ENCODE measurements around the gene POU2F3.

Gene POU2F3

DNA sequence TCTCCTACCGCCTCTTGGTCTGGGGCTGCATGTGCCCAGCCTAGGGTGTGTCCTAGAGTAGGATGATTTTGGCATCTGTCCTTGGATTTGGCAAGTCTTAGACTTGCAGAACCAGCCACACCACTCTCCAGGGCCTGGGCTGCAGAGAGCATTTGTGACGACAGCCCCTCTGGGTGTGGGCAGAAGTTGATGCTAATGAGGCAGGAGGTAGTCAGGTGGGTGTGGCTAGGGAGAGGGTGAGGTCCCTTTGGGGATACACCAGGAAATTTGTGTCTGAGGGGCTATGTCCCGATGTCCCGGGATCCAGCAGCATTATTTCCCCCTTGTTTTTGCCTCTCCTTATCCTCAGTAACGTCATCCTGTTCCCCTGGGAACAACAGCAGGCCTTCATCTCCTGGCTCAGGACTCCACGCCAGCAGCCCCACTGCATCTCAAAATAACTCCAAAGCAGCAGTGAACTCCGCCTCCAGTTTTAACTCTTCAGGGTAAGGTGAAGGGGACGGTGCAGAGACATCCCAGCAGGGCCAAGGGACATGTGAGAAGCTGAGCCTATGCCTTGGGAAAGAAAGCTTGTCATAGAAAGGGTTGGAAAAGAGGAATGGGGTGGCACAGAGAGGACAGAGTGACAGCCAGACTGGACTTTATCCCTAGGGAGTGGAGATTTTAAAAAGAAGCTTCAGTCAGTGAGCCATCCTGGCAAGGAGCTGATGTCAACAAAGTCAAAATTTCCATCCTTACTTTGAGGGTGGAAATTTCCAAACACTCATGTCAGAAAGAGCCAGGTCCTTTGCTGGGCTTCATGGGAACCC lies 77.1 kb downstream of the POU2F3 start:
- no peak for DNase-seq (ENCODE audit: low spot score)
- no peak for FAIRE-seq

DNA sequence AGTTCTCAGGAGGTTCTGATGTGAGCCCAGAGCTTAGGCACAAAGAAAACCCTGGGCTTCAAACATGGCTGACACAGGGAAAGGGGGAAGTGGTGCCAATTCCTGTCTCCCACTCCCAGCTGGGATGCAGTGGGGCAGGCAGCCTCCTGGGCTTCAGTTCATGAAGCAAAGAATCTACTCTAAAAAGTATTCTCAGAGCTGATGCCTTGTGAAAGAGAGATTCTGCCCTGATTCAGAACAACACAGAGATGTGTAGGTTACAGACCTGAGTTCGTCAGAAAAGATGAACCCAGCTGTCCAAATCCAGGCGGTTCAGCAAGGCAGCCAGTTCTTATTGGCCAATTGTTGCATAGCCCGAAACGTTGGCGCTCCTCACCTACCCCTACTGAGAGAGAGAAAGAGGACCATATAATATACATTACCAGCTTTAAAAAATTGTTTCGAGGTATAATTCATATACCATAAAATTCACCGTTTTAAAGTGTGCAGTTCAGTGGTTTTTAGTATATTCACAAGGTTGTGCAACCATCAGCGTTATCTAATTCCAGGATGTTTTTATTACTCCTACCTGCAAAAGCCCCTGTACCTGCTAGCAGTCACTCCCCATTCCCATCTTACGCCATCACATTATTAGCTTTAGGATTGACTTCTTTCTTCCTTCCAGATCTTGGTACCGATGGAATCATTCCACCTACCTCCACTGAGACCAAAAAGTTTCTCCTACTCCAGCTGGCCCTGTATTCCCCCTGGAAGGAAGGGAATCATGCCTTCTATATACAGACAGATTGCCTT lies 77.9 kb downstream of the POU2F3 start:
- DNase-seq (ENCODE audit: low spot score) = no peak
- no peak for FAIRE-seq

DNA sequence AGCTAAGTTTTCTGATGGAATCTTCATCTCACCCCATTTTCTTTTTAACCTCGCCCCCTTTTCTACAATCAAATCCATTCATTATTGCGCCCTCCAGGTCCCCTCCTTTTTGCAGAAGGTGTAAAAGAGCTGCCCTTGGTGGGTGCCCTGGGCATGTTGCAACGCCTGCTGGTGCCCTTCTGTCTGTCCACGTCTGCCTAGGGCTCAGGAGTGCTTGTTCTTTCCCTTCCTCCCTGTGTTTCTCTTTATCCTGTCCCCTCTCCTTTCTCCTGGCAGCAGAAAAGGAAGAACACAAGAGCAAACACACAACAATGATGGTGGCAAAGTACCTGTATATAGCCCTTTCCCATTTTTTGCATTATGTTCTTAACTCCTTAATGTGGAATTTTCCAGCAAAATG lies 79.0 kb downstream of the POU2F3 start:
- FAIRE-seq (no peak), DNase-seq (ENCODE audit: low spot score) (no peak)

DNA sequence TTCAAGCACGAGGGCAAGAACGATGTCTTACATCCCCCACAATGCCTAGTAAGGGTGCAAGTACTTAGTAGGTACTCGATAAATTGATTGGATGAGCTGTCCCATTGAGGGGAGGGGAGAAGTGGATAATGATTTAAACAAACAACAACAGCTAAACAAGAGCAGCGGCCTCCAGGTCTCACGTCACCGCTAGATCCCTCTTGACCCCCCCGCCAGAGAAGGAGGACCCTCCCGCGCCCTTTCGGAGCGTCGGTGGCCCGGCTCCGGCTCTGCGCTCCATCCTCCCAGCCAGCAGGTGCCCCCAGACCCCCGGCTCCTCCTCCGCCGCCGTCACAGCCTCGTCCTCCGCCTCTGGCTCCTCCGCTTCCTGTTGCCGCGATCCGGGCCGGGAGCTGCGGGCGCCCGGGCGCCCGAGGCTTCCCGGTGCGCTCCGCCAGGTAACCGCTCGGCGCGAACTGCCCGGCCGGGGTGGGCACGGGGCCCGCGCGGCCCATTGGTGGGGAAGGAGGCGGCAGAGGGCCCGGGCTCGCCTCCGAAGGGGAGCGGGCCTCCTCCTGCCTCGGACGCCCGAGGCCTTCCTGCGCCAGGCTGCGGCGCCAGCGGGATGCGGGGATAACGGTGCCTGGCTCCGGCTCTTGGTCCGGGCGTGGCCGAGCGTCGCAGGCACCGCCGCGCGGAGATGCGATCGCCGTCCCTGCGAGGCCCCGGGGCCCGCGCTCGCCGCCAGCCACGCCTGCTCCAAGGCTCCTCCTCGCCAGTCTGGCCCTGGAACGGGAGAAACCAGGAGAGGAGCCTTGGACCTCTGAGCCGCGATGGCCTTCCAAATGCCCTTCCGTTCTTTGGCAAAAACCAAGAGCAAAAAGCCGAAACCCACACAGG lies 85.2 kb downstream of the POU2F3 start, which contains the start of gene TLCD5:
Gene TLCD5 (plus strand): TSS at position 368 of the 879 bp plus-strand sequence. CDS start 2,143 bp downstream, outside the sequence.
- peak; percentile 80 for DNase-seq (ENCODE audit: low spot score)

DNA sequence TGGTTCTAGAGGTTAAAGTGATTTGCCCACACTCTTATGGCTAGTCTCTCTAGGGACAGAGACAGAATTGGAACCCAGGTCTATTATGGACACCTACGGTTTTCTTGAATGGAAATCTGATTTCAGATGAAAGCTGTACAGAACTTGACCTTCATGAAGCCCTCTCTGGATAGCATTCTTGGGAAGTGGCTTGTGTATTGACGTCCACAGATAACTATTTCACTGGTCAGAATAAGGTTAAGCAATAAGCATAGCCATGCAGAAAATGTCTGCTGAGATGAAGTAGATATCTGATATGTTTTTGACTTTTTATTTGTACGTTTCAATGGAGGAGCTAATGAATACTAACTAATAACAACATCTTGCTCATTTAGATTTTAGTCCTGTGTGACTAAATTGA lies 86.3 kb downstream of the POU2F3 start:
- DNase-seq (ENCODE audit: low spot score) (no peak), FAIRE-seq (no peak)

More for the DNA sequence above, 85.2 kb downstream of the POU2F3 start, which contains the start of gene TLCD5:
- FAIRE-seq = no peak

DNA sequence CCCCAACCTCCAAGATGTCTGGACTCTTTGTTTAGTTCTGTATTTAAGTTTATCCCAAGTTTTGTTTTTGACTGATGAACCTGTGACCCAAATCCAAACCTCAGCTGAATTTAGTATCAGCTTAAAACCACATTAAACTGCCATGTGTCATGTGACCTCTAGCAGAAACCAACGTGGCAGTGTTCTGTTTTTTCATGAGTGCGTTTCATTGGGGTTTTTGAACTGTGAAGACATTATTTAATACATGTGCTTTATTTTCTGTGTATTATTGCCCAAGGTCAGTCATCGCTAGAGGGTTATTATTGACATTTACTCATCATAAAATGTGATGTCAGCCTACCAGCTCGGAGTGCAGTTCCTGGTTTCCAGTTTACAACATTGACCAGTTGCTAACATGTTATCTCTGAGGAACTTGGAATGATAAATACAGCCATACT lies 86.9 kb downstream of the POU2F3 start:
- DNase-seq (ENCODE audit: low spot score) (no peak), FAIRE-seq (no peak)

DNA sequence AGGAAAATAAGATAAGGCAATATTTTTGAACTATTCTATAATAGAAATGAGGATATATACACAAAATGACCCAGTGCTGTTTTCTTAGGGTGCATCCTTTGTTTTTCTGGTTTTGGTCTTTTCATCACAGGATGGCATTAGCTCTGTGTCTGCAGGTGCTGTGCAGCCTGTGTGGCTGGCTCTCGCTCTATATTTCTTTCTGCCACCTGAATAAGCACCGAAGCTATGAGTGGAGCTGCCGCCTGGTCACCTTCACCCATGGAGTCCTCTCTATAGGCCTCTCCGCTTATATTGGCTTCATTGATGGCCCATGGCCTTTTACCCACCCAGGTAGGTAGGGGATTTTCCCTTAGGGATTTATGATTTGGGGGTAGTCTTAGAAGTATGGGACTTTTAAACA lies 87.4 kb downstream of the POU2F3 start:
- no peak for DNase-seq (ENCODE audit: low spot score)
- no peak for FAIRE-seq

DNA sequence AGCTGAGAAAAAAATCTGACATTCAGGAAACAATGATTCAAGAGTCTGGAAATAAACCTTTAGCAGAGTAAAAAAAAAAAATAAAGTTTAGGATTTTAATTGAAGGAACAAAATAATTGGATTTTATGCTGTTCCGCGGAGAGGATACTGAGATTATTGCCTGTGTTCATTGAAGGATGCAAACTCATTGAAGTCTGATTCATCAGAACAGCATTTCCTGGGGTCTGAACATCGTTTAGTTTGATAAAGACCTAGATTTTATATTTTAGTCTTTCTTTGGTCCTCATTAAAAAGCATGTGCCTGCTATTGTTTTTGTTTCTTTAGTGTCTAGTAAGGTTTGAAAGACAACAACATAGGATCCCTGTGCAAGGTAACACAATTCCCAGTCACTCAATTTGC lies 89.6 kb downstream of the POU2F3 start:
- no peak for DNase-seq (ENCODE audit: low spot score)
- FAIRE-seq = no peak

DNA sequence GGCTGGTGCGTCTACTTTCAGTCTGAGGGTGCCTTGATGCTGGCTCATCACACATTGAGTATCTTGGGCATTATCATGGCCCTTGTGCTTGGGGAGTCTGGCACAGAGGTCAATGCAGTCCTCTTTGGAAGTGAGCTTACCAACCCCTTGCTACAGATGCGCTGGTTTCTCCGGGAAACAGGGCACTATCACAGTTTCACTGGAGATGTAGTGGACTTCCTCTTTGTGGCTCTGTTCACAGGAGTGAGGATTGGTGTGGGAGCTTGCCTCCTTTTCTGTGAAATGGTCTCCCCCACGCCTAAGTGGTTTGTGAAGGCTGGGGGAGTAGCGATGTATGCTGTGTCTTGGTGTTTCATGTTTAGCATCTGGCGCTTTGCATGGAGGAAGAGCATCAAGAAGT lies 90.1 kb downstream of the POU2F3 start:
- no peak for FAIRE-seq
- no peak for DNase-seq (ENCODE audit: low spot score)

DNA sequence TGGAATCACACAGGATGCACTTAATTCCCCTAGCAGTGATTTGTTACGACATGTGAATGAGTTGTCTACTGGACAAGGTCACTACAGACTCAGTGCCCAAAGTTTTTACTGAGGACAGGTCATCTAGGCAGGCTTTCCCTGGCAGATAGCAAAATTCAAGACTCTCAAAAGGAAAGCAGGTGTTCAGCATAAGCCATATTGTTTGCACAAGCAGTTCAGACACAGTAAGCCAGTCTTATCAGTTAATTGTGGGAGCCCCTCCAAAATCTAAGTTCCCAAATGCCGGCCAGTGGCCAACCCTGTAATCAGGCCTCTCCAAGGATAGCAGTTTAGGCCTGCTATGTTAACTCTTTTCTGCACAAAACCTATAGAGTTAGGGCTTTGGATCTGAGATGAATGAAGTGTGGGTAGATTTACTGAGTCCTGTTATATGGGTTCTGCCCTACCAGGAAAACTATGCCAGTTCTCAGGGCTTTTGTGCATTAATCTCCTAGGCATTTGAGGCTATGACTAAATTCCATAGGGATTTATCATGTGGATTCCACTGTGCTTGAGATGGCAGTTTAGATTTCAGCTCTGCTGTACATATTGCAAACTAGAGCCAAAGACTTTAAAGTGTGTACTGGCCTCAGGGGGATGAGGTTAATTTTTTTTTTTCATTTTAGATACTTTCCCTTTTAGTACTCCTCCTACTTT lies 91.5 kb downstream of the POU2F3 start:
- FAIRE-seq (no peak), DNase-seq (ENCODE audit: low spot score) (peak; percentile 45)

DNA sequence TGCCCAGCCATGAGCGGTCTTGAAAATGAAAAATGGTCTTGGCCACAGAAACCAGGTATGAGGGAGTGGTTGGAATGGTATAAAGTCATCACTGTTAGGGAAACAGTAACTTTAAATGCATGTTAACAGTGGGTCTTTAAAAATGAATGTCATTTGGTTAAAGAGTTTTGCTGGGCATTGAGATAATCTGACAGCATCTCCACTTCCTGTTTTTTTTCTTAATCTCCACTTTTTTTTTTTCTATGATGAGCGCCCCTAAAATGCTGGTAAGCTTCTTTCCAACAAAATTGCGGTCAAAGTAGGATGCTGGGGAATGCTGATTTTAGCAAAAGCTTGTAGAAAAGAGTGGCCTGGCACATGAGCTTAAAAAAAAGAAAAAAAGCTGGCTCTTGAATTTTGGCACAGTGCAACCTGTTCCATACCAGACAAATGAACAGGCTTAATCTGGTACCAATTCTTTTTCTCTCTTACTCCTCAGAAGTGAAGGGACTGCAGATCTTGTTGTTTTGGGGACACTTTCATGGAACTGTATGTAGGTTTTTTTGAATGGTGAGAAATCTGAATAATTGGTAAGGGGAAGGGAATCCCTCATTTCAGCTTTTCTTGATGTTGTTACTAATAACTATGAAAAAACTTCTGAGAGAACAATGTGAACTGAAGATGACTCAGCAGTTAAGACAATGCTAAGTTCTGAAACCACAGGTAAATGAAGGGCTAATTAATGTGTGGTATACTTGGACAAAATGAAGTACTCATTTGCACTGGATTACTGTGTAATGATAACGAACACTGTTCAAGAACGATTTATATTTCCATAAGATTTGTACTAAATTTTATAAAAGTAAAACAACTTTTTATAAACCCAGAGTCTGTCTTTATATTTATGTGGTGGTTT lies 93.1 kb downstream of the POU2F3 start:
- DNase-seq (ENCODE audit: low spot score) (no peak), FAIRE-seq (no peak)

DNA sequence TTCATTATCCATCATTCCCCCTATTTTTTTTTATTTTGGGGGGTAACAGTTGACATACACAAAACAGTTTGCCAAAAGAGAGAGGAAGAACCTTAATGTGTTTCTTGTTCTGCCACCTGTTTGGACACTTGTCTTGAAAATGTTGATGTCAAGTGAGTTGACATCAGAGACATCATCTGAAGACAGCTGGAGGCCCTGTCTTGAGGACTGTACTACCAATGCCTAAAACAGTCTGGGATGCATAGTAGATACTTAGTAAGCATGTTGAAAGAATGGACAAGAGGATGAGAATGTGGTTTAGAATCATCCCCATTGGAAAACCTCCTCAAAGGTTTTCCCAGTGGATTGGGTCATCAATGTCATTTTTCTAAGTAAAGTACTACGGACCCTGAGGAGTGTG lies 93.9 kb downstream of the POU2F3 start:
- no peak for FAIRE-seq

DNA sequence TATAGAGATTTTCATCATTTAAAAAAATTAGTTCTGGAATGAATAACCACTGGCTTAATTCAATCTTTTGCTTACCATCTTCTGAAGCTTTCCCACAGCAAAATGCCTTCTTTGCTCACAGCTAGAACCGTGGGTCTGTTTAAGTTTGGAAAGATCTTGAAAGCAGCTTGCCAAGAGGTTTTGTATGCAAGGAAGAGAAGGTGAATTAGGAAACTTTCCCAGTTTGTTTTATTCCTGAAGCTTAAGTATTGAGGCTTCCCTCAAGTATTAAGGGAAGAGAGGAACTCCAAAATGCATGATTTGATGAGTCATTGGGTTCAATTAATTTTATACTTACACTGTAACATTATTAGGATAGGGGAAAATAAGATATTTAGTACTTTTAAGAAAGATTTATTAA lies 94.4 kb downstream of the POU2F3 start:
- FAIRE-seq (no peak), DNase-seq (ENCODE audit: low spot score) (no peak)

More for the DNA sequence above, 93.9 kb downstream of the POU2F3 start:
- no peak for DNase-seq (ENCODE audit: low spot score)

DNA sequence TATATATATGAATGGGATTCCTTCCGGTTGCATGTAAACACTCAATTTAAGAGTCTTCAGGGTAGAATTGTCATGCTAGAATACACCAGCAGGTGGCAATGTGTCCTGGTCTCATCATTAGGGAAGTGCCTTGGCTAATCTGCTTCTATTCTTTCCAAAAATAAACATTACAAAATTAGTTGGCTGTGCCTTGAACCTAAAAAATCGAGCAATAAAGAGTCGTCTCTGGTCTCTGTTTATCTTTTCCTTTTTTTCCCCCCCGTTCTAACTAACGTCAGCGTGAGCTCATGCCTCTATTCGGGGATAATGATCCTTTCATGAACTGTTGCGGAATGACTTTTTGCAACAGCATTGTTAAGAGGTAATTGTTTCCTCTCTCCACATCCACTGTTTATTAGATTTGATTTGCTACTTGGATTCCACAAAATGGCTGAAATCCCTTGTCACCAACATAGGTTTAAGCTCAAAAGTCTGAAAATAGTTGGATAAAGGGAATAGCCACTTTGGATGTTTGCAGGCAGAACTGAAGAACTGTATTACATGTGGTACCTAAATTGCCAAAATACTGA lies 95.0 kb downstream of the POU2F3 start:
- no peak for FAIRE-seq
- no peak for DNase-seq (ENCODE audit: low spot score)

DNA sequence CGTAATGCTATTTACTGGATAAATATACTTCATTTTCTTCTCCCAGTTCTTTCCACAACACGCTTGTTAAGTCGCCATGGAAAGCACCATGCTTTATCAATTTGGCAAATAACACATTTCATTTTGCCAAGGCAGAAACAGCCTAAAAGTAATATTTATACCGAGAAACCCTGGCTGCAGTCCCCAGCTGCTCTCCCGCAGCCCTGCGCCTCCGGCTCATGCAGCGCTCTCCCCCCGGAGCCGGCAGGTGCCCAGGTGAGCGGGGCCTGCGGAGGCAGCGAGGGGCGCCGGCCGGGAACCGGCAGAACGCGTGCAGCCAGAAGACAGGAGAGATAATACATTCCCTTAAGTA lies 95.6 kb downstream of the POU2F3 start:
- DNase-seq (ENCODE audit: low spot score) (no peak), FAIRE-seq (no peak)

DNA sequence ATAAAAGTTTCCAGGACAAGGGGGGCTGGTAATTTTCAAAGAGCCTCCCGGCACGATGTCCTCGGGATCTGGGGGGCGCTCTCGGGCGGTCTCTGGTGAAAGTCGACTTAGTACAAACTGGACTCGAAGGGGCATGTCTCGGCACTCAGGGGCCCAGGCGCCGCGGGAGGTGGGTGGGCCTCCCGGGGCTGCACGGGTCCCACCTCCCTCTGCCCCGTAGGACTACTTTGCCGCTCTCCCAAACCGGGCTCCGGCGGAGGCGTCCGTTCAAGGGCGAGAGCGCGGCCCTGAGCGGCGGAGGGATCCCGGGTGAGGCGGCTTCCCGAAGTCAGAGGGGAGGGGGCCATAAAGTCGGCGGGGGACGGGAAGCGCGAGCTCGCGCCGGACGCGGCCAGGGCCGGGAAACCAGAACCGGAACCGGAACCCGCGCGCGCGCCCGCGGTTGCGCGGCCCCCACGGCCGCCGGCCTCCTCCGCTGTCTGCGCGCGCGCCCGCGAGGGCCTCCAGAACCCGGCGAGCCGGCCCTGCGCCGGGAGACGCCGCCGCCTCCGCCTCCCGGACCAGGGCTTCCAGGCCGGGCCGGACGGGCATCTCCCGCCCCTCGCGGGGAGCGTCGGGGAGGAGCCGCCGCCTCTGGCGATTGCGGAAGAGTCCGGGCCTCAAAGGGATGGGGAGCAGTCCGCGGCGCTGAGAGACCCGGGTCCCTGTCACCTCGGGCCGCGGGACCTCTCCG lies 96.1 kb downstream of the POU2F3 start, which contains the start of gene ARHGEF12:
Gene ARHGEF12 (plus strand): TSS at position 506 of the 733 bp plus-strand sequence. CDS start 831 bp downstream, outside the sequence.
- no peak for FAIRE-seq
- DNase-seq (ENCODE audit: low spot score) = peak; percentile 89

DNA sequence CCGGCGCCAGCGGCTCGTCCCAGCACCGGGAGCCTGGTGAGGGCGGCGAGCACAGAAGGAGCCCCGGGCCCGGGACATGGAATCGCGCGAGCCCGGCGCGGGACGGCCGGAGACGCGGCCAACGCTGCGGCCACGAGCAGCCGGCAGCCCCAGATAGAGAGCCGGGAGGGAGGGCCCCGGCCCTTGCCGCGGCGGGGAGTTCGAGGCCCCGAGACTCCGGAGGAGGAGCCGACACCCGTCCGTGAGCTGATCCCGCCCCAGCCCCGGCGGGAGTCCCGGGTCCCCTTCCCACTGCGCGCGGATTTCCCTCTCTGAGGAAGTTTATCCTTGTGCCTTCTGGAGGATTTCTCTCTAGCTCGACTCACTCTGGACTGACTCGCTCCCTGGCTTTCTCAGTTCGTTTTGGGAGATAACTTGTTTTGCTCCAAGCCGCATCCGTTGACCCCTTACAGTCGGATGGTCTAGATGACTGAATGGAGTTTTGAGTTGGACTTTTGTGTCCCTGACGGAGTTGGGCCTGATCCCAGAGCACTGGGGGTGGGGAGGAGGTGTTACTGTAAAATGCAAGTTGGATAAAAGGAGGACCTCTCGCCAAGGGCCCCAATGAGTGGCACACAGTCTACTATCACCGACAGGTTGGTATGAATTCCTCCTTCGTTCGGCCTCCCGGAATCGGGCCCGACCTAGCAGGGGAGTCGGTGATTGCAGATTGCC lies 96.9 kb downstream of the POU2F3 start:
- DNase-seq (ENCODE audit: low spot score) (peak; percentile 51), FAIRE-seq (no peak)
